GM21360 (cell line): Measurements from ENCODE around the gene DPH6.
"Not testable (repeated sequence)": the region's sequence is repeated elsewhere in the genome, so short reads cannot be mapped to it uniquely, and the experiment has no call there.

Experiments
- ATAC-seq: cut with Tn5 transposase; IDR thresholded peaks from one replicate; pipeline ENCODE4 v1.9.1; 2021; ENCODE audit warnings: mild to moderate bottlenecking, moderate library complexity; ENCODE audit not compliant: unreplicated experiment

DPH6 gene

GRCh38 chr15:35441279-35441678 lies 104.7 kb downstream of the DPH6 start:
- ATAC-seq: not testable (repeated sequence)

GRCh38 chr15:35440265-35440664 lies 105.7 kb downstream of the DPH6 start:
- no peak for ATAC-seq

GRCh38 chr15:35439291-35439690 lies 106.7 kb downstream of the DPH6 start:
- no peak for ATAC-seq

- ATAC-seq: no peak
Observed at GRCh38 chr15:35437157-35437556, 108.8 kb downstream of the DPH6 start.

GRCh38 chr15:35436422-35436821 lies 109.5 kb downstream of the DPH6 start:
- ATAC-seq: no peak

GRCh38 chr15:35431281-35431680 lies 114.7 kb downstream of the DPH6 start:
- ATAC-seq: no peak

GRCh38 chr15:35430301-35430700 lies 115.7 kb downstream of the DPH6 start:
- ATAC-seq: no peak

- no peak for ATAC-seq
Observed at GRCh38 chr15:35427496-35427895, 118.5 kb downstream of the DPH6 start.

- ATAC-seq: no peak
Observed at GRCh38 chr15:35427091-35427490, 118.9 kb downstream of the DPH6 start.

GRCh38 chr15:35410775-35411174 lies 135.2 kb downstream of the DPH6 start:
- ATAC-seq: no peak

- ATAC-seq: no peak
Observed at GRCh38 chr15:35399901-35400300, 146.1 kb downstream of the DPH6 start.

- ATAC-seq: no peak
Observed at GRCh38 chr15:35397027-35397426, 148.9 kb downstream of the DPH6 start.

GRCh38 chr15:35394416-35394815 lies 151.5 kb downstream of the DPH6 start:
- no peak for ATAC-seq

- no peak for ATAC-seq
Observed at GRCh38 chr15:35393398-35393797, 152.6 kb downstream of the DPH6 start.

- not testable (repeated sequence) for ATAC-seq
Observed at GRCh38 chr15:35391408-35391984, 154.5 kb downstream of the DPH6 start.

- no peak for ATAC-seq
Observed at GRCh38 chr15:35383506-35383905, 162.5 kb downstream of the DPH6 start.

GRCh38 chr15:35381328-35381727 lies 164.6 kb downstream of the DPH6 start:
- ATAC-seq: no peak

- ATAC-seq: no peak
Observed at GRCh38 chr15:35379972-35380371, 166.0 kb downstream of the DPH6 start.

- not testable (repeated sequence) for ATAC-seq
Observed at GRCh38 chr15:35378454-35378853, 167.5 kb downstream of the DPH6 start.

GRCh38 chr15:35376707-35377106 lies 169.3 kb downstream of the DPH6 start:
- ATAC-seq: no peak

GRCh38 chr15:35374661-35375060 lies 171.3 kb downstream of the DPH6 start:
- ATAC-seq: no peak

- no peak for ATAC-seq
Observed at GRCh38 chr15:35362195-35362829, 183.7 kb downstream of the DPH6 start.

GRCh38 chr15:35358824-35359223 lies 187.1 kb downstream of the DPH6 start:
- ATAC-seq: no peak
